AG08395 (cell line): ENCODE measurements around the gene PCNX3.
"Not testable (repeated sequence)": the region's sequence is repeated elsewhere in the genome, so short reads cannot be mapped to it uniquely, and the experiment has no call there.

Source experiments
- DNase-seq: peaks from one replicate; pipeline ENCODE4 v3.0.0; 2012; ENCODE audit warnings: mixed read lengths, low spot score

The PCNX3 gene

GRCh38 chr11:65654375-65655349, 39.1 kb downstream of the PCNX3 start:
- DNase-seq = no peak

- no peak for DNase-seq
Measured at GRCh38 chr11:65655570-65656332, 40.2 kb downstream of the PCNX3 start.

GRCh38 chr11:65657426-65657825, 41.9 kb downstream of the PCNX3 start:
- DNase-seq = no peak

- DNase-seq = no peak
Measured at GRCh38 chr11:65658174-65659021, 42.8 kb downstream of the PCNX3 start.

- DNase-seq = no peak
Measured at GRCh38 chr11:65660038-65660437, 44.5 kb downstream of the PCNX3 start.

- not testable (repeated sequence) for DNase-seq
Measured at GRCh38 chr11:65660908-65661307, 45.3 kb downstream of the PCNX3 start.

- DNase-seq = no peak
Measured at GRCh38 chr11:65661599-65662246, 46.1 kb downstream of the PCNX3 start.

GRCh38 chr11:65662247-65662798, 46.7 kb downstream of the PCNX3 start:
- DNase-seq = no peak

- peak; percentile 96 for DNase-seq
Measured at GRCh38 chr11:65662799-65663638, 47.4 kb downstream of the PCNX3 start, which contains the start of gene RELA. Gene RELA (minus strand): TSS chr11:65662916. CDS start chr11:65662832, 84 bp downstream.

- DNase-seq = peak; percentile 56
Measured at GRCh38 chr11:65663639-65664200, 48.1 kb downstream of the PCNX3 start.

GRCh38 chr11:65672180-65672860, 56.7 kb downstream of the PCNX3 start:
- DNase-seq = no peak

GRCh38 chr11:65672982-65673381, 57.4 kb downstream of the PCNX3 start:
- no peak for DNase-seq

GRCh38 chr11:65680192-65680743, 64.7 kb downstream of the PCNX3 start:
- DNase-seq = no peak

- DNase-seq = not testable (repeated sequence)
Measured at GRCh38 chr11:65683480-65683879, 67.9 kb downstream of the PCNX3 start.

- no peak for DNase-seq
Measured at GRCh38 chr11:65685981-65686380, 70.4 kb downstream of the PCNX3 start.
